Endothelial cell (in vitro differentiated cells): Measurements from ENCODE around the gene CYP46A1. TPM values are rescaled to one million over a fixed set of nuclear protein-coding genes. Genes with fewer than 3 reads are reported as not detected.

Experiments used
- DNase-seq: peaks from one replicate; pipeline ENCODE4 v3.0.0; 2021; ENCODE audit warnings: low spot score
- H3K27ac Mint-ChIP-seq: one replicate; pipeline ENCODE4 v1.8.0; 2021; ENCODE audit warnings: mixed read lengths, inconsistent platforms; ENCODE audit not compliant: unreplicated experiment
- H3K27me3 Mint-ChIP-seq: one replicate; pipeline ENCODE4 v1.8.0; 2021; ENCODE audit warnings: mild to moderate bottlenecking, moderate library complexity, mixed read lengths, inconsistent platforms; ENCODE audit not compliant: unreplicated experiment
- H3K36me3 Mint-ChIP-seq: one replicate; pipeline ENCODE4 v1.8.0; 2021; ENCODE audit warnings: mild to moderate bottlenecking, low read depth, mixed read lengths, inconsistent platforms; ENCODE audit not compliant: unreplicated experiment
- H3K4me1 Mint-ChIP-seq: one replicate; pipeline ENCODE4 v1.8.0; 2021; ENCODE audit warnings: mild to moderate bottlenecking, mixed read lengths, inconsistent platforms; ENCODE audit not compliant: unreplicated experiment
- H3K4me3 Mint-ChIP-seq: one replicate; pipeline ENCODE4 v1.8.0; 2021; ENCODE audit warnings: mild to moderate bottlenecking, mixed read lengths, inconsistent platforms; ENCODE audit not compliant: unreplicated experiment
- H3K9me3 Mint-ChIP-seq: one replicate; pipeline ENCODE4 v1.8.0; 2021; ENCODE audit warnings: mixed read lengths, inconsistent platforms; ENCODE audit not compliant: unreplicated experiment
- CTCF ChIP-seq: fragments of 200-600 bp; sonication (generic); IDR thresholded peaks from one replicate; pipeline ENCODE4 v1.5.0; 2021; ENCODE audit warnings: antibody characterized with exemption; ENCODE audit not compliant: unreplicated experiment
- total RNA-seq: library from RNA; stranded (reverse); fragmentation: NEBNext Ultra II Directional; extraction: Animal tissue kit (Norgen Biotek cat#: 25700); gene quantifications from one replicate; pipeline ENCODE4 v1.2.1, GENCODE V29; 2021; ENCODE audit not compliant: unreplicated experiment

The CYP46A1 gene
- total RNA-seq, 1 donor from 2014 or later, result 5.2 TPM

GRCh38 chr14:99729991-99730875 is 46.1 kb downstream of the CYP46A1 start:
- Mint-ChIP-seq H3K36me3 (no peaks in the 10 kb centered on the region), H3K4me1 (peaks cover 18% of the 10 kb centered on the region), H3K4me3 (peak overlapping the region; percentile 86), H3K9me3 (no peaks in the 10 kb centered on the region), H3K27me3 (peaks cover 15% of the 10 kb centered on the region), H3K27ac (no peak overlapping the region)
- TF ChIP-seq CTCF, result peak; percentile 88
- peak; percentile 95 for DNase-seq

GRCh38 chr14:99730876-99731546 is 46.9 kb downstream of the CYP46A1 start:
- peaks cover 15% of the 10 kb centered on the region for H3K27me3 Mint-ChIP-seq
- TF ChIP-seq CTCF, result no peak
- no peak for DNase-seq
- H3K4me3 Mint-ChIP-seq, result peak overlapping the region; percentile 86
- H3K4me1 Mint-ChIP-seq, result peaks cover 23% of the 10 kb centered on the region
- H3K9me3 Mint-ChIP-seq, result no peaks in the 10 kb centered on the region
- H3K36me3 Mint-ChIP-seq, result no peaks in the 10 kb centered on the region
- no peak overlapping the region for H3K27ac Mint-ChIP-seq

GRCh38 chr14:99731547-99732435 is 47.7 kb downstream of the CYP46A1 start:
- Mint-ChIP-seq H3K27me3 (peaks cover 16% of the 10 kb centered on the region), H3K9me3 (no peaks in the 10 kb centered on the region), H3K36me3 (no peaks in the 10 kb centered on the region), H3K4me1 (peaks cover 25% of the 10 kb centered on the region), H3K27ac (no peak overlapping the region), H3K4me3 (no peak overlapping the region)
- peak; percentile 2 for DNase-seq
- TF ChIP-seq CTCF, result no peak

- H3K27ac Mint-ChIP-seq, result no peak overlapping the region
- H3K36me3 Mint-ChIP-seq, result no peaks in the 10 kb centered on the region
- no peaks in the 10 kb centered on the region for H3K9me3 Mint-ChIP-seq
- no peak for TF ChIP-seq CTCF
- no peak overlapping the region for H3K4me3 Mint-ChIP-seq
- peaks cover 29% of the 10 kb centered on the region for H3K4me1 Mint-ChIP-seq
- peaks cover 17% of the 10 kb centered on the region for H3K27me3 Mint-ChIP-seq
- DNase-seq, result peak; percentile 5
These were observed 48.5 kb downstream of the CYP46A1 start for GRCh38 chr14:99732436-99733210.
